ENCODE results near the gene RPSA.
"Not testable (repeated sequence)": the region's sequence is repeated elsewhere in the genome, so short reads cannot be mapped to it uniquely, and the experiment has no call there.

The RPSA gene

GRCh38 chr3:39423436-39423970, 17.0 kb downstream of the RPSA start:
- DNase-seq = no peak

GRCh38 chr3:39426312-39426711, 19.8 kb downstream of the RPSA start:
- no peak for DNase-seq

- no peak for DNase-seq
These were observed 21.0 kb downstream of the RPSA start for GRCh38 chr3:39427506-39427905.

- no peak for DNase-seq
These were observed 22.3 kb downstream of the RPSA start for GRCh38 chr3:39428745-39429201.

GRCh38 chr3:39429466-39429865, 22.9 kb downstream of the RPSA start:
- no peak for DNase-seq

GRCh38 chr3:39432342-39432741, 25.8 kb downstream of the RPSA start:
- no peak for DNase-seq

GRCh38 chr3:39433642-39434041, 27.1 kb downstream of the RPSA start:
- no peak for DNase-seq

- no peak for DNase-seq
These were observed 28.1 kb downstream of the RPSA start for GRCh38 chr3:39434574-39434973.

- DNase-seq = peak in 2 of 3 experiments; percentile 31 to 70
These were observed 28.7 kb downstream of the RPSA start for GRCh38 chr3:39435006-39435748.

- no peak for DNase-seq
These were observed 32.4 kb downstream of the RPSA start for GRCh38 chr3:39438880-39439279.

GRCh38 chr3:39440316-39440715, 33.8 kb downstream of the RPSA start:
- no peak for DNase-seq

GRCh38 chr3:39443530-39443929, 37.0 kb downstream of the RPSA start:
- peak in 1 of 3 experiments; percentile 7 for DNase-seq

GRCh38 chr3:39445927-39446326, 39.4 kb downstream of the RPSA start:
- DNase-seq = no peak

GRCh38 chr3:39446444-39446843, 39.9 kb downstream of the RPSA start:
- DNase-seq = no peak

- peak; percentile 47 to 85 (median 73) for DNase-seq
These were observed 41.3 kb downstream of the RPSA start for GRCh38 chr3:39447637-39448483.

GRCh38 chr3:39448506-39449233, 42.1 kb downstream of the RPSA start:
- no peak for DNase-seq

- no peak for DNase-seq
These were observed 43.3 kb downstream of the RPSA start for GRCh38 chr3:39449796-39450195.

GRCh38 chr3:39453134-39453533, 46.6 kb downstream of the RPSA start:
- DNase-seq = no peak

- not testable (repeated sequence) for DNase-seq
These were observed 47.4 kb downstream of the RPSA start for GRCh38 chr3:39453872-39454271.

GRCh38 chr3:39454591-39455217, 48.2 kb downstream of the RPSA start:
- DNase-seq = no peak

GRCh38 chr3:39456159-39456558, 49.6 kb downstream of the RPSA start:
- DNase-seq = no peak

- no peak for DNase-seq
These were observed 50.8 kb downstream of the RPSA start for GRCh38 chr3:39457361-39457760.

GRCh38 chr3:39458579-39458978, 52.1 kb downstream of the RPSA start:
- DNase-seq = not testable (repeated sequence)

Measured in NCI-H1417 (cell line).